ENCODE results near the gene BAIAP2L2. TPM values are rescaled to one million over a fixed set of nuclear protein-coding genes. Genes with fewer than 3 reads are reported as not detected.

BAIAP2L2 gene
- polyA plus RNA-seq, 1 donor from 2014 or later = 2.3 TPM

- H3K4me3 ChIP-seq (ENCODE audit: low read length) = no peak within 1 kb of the TSS
- no peak within 1 kb of the TSS for H3K4me2 ChIP-seq (ENCODE audit: low read length)
- no peaks in the 10 kb centered on the region for H4K20me1 ChIP-seq (ENCODE audit: insufficient read depth)
- no peaks in the 10 kb centered on the region for H3K9me3 ChIP-seq (ENCODE audit: low read length)
- no peaks in the 10 kb centered on the region for H3K9me2 ChIP-seq (ENCODE audit: insufficient read depth, low read length)
- no peak within 1 kb of the TSS for H3K27ac ChIP-seq (ENCODE audit: low read length)
- peaks cover 16% of the 10 kb centered on the region for H3K27me3 ChIP-seq (ENCODE audit: insufficient read depth, low read depth, low read length)
- no peak within 1 kb of the TSS for H2AFZ ChIP-seq (ENCODE audit: low read depth, low read length)
- H3F3A ChIP-seq (ENCODE audit: insufficient read depth, low read length, poor library complexity, severe bottlenecking) = no peaks in the 10 kb centered on the region
- H3K9ac ChIP-seq (ENCODE audit: low read length) = no peak within 1 kb of the TSS
- H3K36me3 ChIP-seq (ENCODE audit: insufficient read depth, low read length) = no peaks in the 10 kb centered on the region
- no peaks in the 10 kb centered on the region for H3K79me2 ChIP-seq (replicated peaks; ENCODE audit: insufficient read depth, low read length)
- TF ChIP-seq, protein P1, sequence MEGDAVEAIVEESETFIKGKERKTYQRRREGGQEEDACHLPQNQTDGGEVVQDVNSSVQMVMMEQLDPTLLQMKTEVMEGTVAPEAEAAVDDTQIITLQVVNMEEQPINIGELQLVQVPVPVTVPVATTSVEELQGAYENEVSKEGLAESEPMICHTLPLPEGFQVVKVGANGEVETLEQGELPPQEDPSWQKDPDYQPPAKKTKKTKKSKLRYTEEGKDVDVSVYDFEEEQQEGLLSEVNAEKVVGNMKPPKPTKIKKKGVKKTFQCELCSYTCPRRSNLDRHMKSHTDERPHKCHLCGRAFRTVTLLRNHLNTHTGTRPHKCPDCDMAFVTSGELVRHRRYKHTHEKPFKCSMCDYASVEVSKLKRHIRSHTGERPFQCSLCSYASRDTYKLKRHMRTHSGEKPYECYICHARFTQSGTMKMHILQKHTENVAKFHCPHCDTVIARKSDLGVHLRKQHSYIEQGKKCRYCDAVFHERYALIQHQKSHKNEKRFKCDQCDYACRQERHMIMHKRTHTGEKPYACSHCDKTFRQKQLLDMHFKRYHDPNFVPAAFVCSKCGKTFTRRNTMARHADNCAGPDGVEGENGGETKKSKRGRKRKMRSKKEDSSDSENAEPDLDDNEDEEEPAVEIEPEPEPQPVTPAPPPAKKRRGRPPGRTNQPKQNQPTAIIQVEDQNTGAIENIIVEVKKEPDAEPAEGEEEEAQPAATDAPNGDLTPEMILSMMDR (IDR thresholded peaks at IDR 0.05; ENCODE audit: poor library complexity, severe bottlenecking) = no peak
- TF ChIP-seq MXI1 (conservative IDR thresholded peaks at IDR 0.05; ENCODE audit: poor library complexity, severe bottlenecking) (no peak), POLR2AphosphoS5 (IDR thresholded peaks at IDR 0.05) (no peak), SMC3 (conservative IDR thresholded peaks at IDR 0.05; ENCODE audit: poor library complexity) (no peak), TAF1 (IDR thresholded peaks at IDR 0.05; ENCODE audit: low read depth) (no peak), EZH2 (IDR thresholded peaks at IDR 0.05; ENCODE audit: borderline replicate concordance, insufficient read depth, low read length, poor library complexity, severe bottlenecking) (no peak), RAD21 (conservative IDR thresholded peaks at IDR 0.05) (no peak), EP300 (conservative IDR thresholded peaks at IDR 0.05; ENCODE audit: poor library complexity, severe bottlenecking) (no peak)
- TF ChIP-seq, protein P2, sequence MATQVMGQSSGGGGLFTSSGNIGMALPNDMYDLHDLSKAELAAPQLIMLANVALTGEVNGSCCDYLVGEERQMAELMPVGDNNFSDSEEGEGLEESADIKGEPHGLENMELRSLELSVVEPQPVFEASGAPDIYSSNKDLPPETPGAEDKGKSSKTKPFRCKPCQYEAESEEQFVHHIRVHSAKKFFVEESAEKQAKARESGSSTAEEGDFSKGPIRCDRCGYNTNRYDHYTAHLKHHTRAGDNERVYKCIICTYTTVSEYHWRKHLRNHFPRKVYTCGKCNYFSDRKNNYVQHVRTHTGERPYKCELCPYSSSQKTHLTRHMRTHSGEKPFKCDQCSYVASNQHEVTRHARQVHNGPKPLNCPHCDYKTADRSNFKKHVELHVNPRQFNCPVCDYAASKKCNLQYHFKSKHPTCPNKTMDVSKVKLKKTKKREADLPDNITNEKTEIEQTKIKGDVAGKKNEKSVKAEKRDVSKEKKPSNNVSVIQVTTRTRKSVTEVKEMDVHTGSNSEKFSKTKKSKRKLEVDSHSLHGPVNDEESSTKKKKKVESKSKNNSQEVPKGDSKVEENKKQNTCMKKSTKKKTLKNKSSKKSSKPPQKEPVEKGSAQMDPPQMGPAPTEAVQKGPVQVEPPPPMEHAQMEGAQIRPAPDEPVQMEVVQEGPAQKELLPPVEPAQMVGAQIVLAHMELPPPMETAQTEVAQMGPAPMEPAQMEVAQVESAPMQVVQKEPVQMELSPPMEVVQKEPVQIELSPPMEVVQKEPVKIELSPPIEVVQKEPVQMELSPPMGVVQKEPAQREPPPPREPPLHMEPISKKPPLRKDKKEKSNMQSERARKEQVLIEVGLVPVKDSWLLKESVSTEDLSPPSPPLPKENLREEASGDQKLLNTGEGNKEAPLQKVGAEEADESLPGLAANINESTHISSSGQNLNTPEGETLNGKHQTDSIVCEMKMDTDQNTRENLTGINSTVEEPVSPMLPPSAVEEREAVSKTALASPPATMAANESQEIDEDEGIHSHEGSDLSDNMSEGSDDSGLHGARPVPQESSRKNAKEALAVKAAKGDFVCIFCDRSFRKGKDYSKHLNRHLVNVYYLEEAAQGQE (IDR thresholded peaks at IDR 0.05; ENCODE audit: borderline replicate concordance) = no peak
Observed at GRCh38 chr22:38083931-38084631, 26.4 kb downstream of the BAIAP2L2 start, which contains the start of gene SLC16A8. Gene SLC16A8 (minus strand): TSS chr22:38084184. CDS start chr22:38082873, 1,311 bp downstream.

GRCh38 chr22:38082986-38083710, 27.3 kb downstream of the BAIAP2L2 start:
- TF ChIP-seq, protein P2 (IDR thresholded peaks at IDR 0.05; ENCODE audit: borderline replicate concordance) = no peak
- TF ChIP-seq POLR2AphosphoS5 (IDR thresholded peaks at IDR 0.05) (no peak), EZH2 (IDR thresholded peaks at IDR 0.05; ENCODE audit: borderline replicate concordance, insufficient read depth, low read length, poor library complexity, severe bottlenecking) (no peak), EP300 (conservative IDR thresholded peaks at IDR 0.05; ENCODE audit: poor library complexity, severe bottlenecking) (no peak), SMC3 (conservative IDR thresholded peaks at IDR 0.05; ENCODE audit: poor library complexity) (no peak)
- TF ChIP-seq, protein P1 (IDR thresholded peaks at IDR 0.05; ENCODE audit: poor library complexity, severe bottlenecking) = no peak
- Histone ChIP-seq H4K20me1 (ENCODE audit: insufficient read depth) (no peaks in the 10 kb centered on the region), H2AFZ (ENCODE audit: low read depth, low read length) (no peak overlapping the region), H3K27me3 (ENCODE audit: insufficient read depth, low read depth, low read length) (peaks cover 16% of the 10 kb centered on the region), H3K27ac (ENCODE audit: low read length) (no peak overlapping the region), H3K9ac (ENCODE audit: low read length) (no peak overlapping the region), H3K9me2 (ENCODE audit: insufficient read depth, low read length) (no peaks in the 10 kb centered on the region), H3K79me2 (replicated peaks; ENCODE audit: insufficient read depth, low read length) (no peaks in the 10 kb centered on the region), H3K9me3 (ENCODE audit: low read length) (no peaks in the 10 kb centered on the region), H3F3A (ENCODE audit: insufficient read depth, low read length, poor library complexity, severe bottlenecking) (no peaks in the 10 kb centered on the region), H3K4me2 (ENCODE audit: low read length) (no peak overlapping the region), H3K4me3 (ENCODE audit: low read length) (no peak overlapping the region), H3K36me3 (ENCODE audit: insufficient read depth, low read length) (no peaks in the 10 kb centered on the region)

Measured in neural cell (in vitro differentiated cells).